ENCODE measurements around the gene DTX3L.

The DTX3L gene

DNA sequence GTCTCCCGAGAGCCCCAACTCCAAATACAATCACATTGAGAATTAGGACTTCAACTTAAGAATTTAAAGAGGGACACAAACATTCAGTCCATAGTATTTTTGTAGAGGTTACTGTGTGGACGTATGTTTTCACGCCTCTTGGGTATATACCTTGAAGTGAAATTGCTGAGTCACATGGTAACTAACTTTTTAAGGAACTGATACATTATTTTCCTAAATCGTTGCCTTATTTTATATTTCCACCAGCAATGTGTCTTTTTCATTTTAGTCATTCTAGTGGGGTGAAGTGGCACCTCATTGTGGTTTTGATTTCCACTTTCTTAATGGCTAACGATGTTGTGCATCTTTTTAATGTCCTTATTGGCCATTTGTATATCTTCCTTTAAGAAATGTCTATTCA, 25.2 kb downstream of the DTX3L start:
- no peaks in the 10 kb centered on the region for H3K4me1 ChIP-seq (ENCODE audit: control insufficient read depth, insufficient read depth, low read depth, low read length)
- H2AFZ ChIP-seq (ENCODE audit: low read depth, low read length) = no peak overlapping the region
- no peak overlapping the region for H2BK12ac ChIP-seq (ENCODE audit: low read length in 2 of 2)
- H4K8ac ChIP-seq (ENCODE audit: low read length) = no peak overlapping the region
- no peak overlapping the region for H3K18ac ChIP-seq (ENCODE audit: low read depth in 1 of 2, low read length in 2 of 2)
- no peak overlapping the region for H2BK15ac ChIP-seq (ENCODE audit: low read depth, poor library complexity, severe bottlenecking)
- H3K4me2 ChIP-seq (ENCODE audit: low read length, poor library complexity, severe bottlenecking) = no peak overlapping the region
- no peak overlapping the region for H3K23ac ChIP-seq (ENCODE audit: low read length in 2 of 2)
- no peak overlapping the region for H3K4me3 ChIP-seq (ENCODE audit: insufficient read depth in 1 of 2, low read depth in 1 of 2, low read length in 2 of 2)
- no peak overlapping the region for H2BK120ac ChIP-seq (ENCODE audit: low read depth, low read length)
- H3K36me3 ChIP-seq (ENCODE audit: control insufficient read depth in 1 of 2, insufficient read depth in 2 of 2, low read depth in 1 of 2, low read length in 2 of 2) = no peaks in the 10 kb centered on the region
- H2BK5ac ChIP-seq (ENCODE audit: low read depth, low read length, poor library complexity, severe bottlenecking) = no peak overlapping the region
- H3K14ac ChIP-seq (ENCODE audit: low read length in 2 of 2) = no peak overlapping the region
- WGBS = 92% methylated on average over 2 of the region's 5 CpGs
- no peaks in the 10 kb centered on the region for H3K27me3 ChIP-seq (ENCODE audit: control insufficient read depth in 1 of 2, insufficient read depth in 1 of 2, low read length in 2 of 2)
- peaks cover under 1% of the 10 kb centered on the region for H3K9me3 ChIP-seq (ENCODE audit: control insufficient read depth, low read length)
- H3K4ac ChIP-seq (ENCODE audit: low read depth in 1 of 2, low read length in 2 of 2) = no peak overlapping the region
- no peak overlapping the region for H4K91ac ChIP-seq (ENCODE audit: low read length)
- H3K9ac ChIP-seq (ENCODE audit: low read length) = no peak overlapping the region
- DNase-seq = no peak
- no peak overlapping the region for H3K27ac ChIP-seq (ENCODE audit: low read length, poor library complexity, severe bottlenecking)
- no peaks in the 10 kb centered on the region for H3K79me1 ChIP-seq (replicated peaks; ENCODE audit: low read length, poor library complexity, severe bottlenecking)
- H2AK5ac ChIP-seq (ENCODE audit: low read length, severe bottlenecking) = no peak overlapping the region

DNA sequence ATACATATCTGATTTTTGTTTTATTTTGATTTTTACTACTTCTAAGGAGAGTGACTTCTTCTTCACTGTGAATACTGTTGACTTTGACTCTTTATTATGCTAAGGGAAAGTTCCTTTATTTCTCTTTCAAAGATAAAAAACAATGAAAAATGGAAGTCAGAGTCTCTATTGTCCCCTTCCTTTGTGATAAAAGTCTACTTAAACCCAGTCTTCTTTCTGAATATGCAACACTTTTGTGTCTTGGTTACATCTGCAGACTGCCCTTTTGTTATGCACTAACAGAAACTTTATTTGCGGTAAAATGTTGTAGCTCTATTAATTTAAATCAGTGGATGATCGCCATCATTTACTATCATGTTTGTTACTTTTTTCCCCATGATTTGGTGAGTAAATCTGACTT, 26.5 kb downstream of the DTX3L start:
- no peak overlapping the region for H3K9ac ChIP-seq (ENCODE audit: low read length)
- H3K14ac ChIP-seq (ENCODE audit: low read length in 2 of 2) = no peak overlapping the region
- no CpG with 5 or more reads among the region's 2 CpGs for WGBS
- no peak overlapping the region for H2AFZ ChIP-seq (ENCODE audit: low read depth, low read length)
- H3K9me3 ChIP-seq (ENCODE audit: control insufficient read depth, low read length) = no peaks in the 10 kb centered on the region
- H3K18ac ChIP-seq (ENCODE audit: low read depth in 1 of 2, low read length in 2 of 2) = no peak overlapping the region
- H3K27me3 ChIP-seq (ENCODE audit: control insufficient read depth in 1 of 2, insufficient read depth in 1 of 2, low read length in 2 of 2) = peaks cover 0 to 6% of the 10 kb centered on the region in 2 experiments
- H3K36me3 ChIP-seq (ENCODE audit: control insufficient read depth in 1 of 2, insufficient read depth in 2 of 2, low read depth in 1 of 2, low read length in 2 of 2) = no peaks in the 10 kb centered on the region
- no peaks in the 10 kb centered on the region for H3K4me1 ChIP-seq (ENCODE audit: control insufficient read depth, insufficient read depth, low read depth, low read length)
- H3K23ac ChIP-seq (ENCODE audit: low read length in 2 of 2) = no peak overlapping the region
- no peak overlapping the region for H4K91ac ChIP-seq (ENCODE audit: low read length)
- no peak overlapping the region for H2AK5ac ChIP-seq (ENCODE audit: low read length, severe bottlenecking)
- no peak for DNase-seq
- H3K4ac ChIP-seq (ENCODE audit: low read depth in 1 of 2, low read length in 2 of 2) = no peak overlapping the region
- no peak overlapping the region for H2BK5ac ChIP-seq (ENCODE audit: low read depth, low read length, poor library complexity, severe bottlenecking)
- H4K8ac ChIP-seq (ENCODE audit: low read length) = no peak overlapping the region
- no peak overlapping the region for H3K4me3 ChIP-seq (ENCODE audit: insufficient read depth in 1 of 2, low read depth in 1 of 2, low read length in 2 of 2)
- H3K27ac ChIP-seq (ENCODE audit: low read length, poor library complexity, severe bottlenecking) = no peak overlapping the region
- H2BK12ac ChIP-seq (ENCODE audit: low read length in 2 of 2) = no peak overlapping the region
- no peak overlapping the region for H2BK15ac ChIP-seq (ENCODE audit: low read depth, poor library complexity, severe bottlenecking)
- H3K4me2 ChIP-seq (ENCODE audit: low read length, poor library complexity, severe bottlenecking) = no peak overlapping the region
- no peaks in the 10 kb centered on the region for H3K79me1 ChIP-seq (replicated peaks; ENCODE audit: low read length, poor library complexity, severe bottlenecking)
- no peak overlapping the region for H2BK120ac ChIP-seq (ENCODE audit: low read depth, low read length)

DNA sequence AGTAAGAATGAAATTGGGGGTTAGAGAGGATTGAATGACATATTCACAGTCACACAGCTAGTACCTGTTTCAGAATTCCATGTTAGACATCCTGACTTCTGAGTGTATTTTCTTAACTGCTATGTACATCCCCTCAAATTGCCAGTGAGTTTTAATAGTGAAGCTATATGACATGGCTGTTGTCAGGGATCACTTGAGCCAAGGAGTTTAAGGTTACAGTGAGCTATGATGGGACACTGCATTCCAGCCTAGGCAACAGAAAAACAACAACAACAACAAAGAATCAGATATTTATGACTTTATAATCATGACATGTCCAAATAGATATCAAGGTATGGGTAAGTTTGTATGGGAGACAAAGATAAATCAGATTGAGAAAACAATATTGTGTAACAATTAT, 29.9 kb downstream of the DTX3L start:
- Histone ChIP-seq H3K79me1 (replicated peaks; ENCODE audit: low read length, poor library complexity, severe bottlenecking) (no peaks in the 10 kb centered on the region), H3K36me3 (ENCODE audit: control insufficient read depth in 1 of 2, insufficient read depth in 2 of 2, low read depth in 1 of 2, low read length in 2 of 2) (no peaks in the 10 kb centered on the region), H2BK5ac (ENCODE audit: low read depth, low read length, poor library complexity, severe bottlenecking) (no peak overlapping the region), H4K91ac (ENCODE audit: low read length) (no peak overlapping the region), H3K4me2 (ENCODE audit: low read length, poor library complexity, severe bottlenecking) (no peak overlapping the region), H3K14ac (ENCODE audit: low read length in 2 of 2) (no peak overlapping the region), H3K9ac (ENCODE audit: low read length) (no peak overlapping the region), H2AK5ac (ENCODE audit: low read length, severe bottlenecking) (no peak overlapping the region), H3K27ac (ENCODE audit: low read length, poor library complexity, severe bottlenecking) (no peak overlapping the region), H2BK15ac (ENCODE audit: low read depth, poor library complexity, severe bottlenecking) (no peak overlapping the region), H3K9me3 (ENCODE audit: control insufficient read depth, low read length) (no peaks in the 10 kb centered on the region), H3K4me1 (ENCODE audit: control insufficient read depth, insufficient read depth, low read depth, low read length) (no peaks in the 10 kb centered on the region), H4K8ac (ENCODE audit: low read length) (no peak overlapping the region), H2AFZ (ENCODE audit: low read depth, low read length) (no peak overlapping the region), H3K23ac (ENCODE audit: low read length in 2 of 2) (no peak overlapping the region), H2BK12ac (ENCODE audit: low read length in 2 of 2) (no peak overlapping the region), H2BK120ac (ENCODE audit: low read depth, low read length) (no peak overlapping the region), H3K4ac (ENCODE audit: low read depth in 1 of 2, low read length in 2 of 2) (no peak overlapping the region), H3K27me3 (ENCODE audit: control insufficient read depth in 1 of 2, insufficient read depth in 1 of 2, low read length in 2 of 2) (peaks cover 0 to 6% of the 10 kb centered on the region in 2 experiments), H3K18ac (ENCODE audit: low read depth in 1 of 2, low read length in 2 of 2) (no peak overlapping the region), H3K4me3 (ENCODE audit: insufficient read depth in 1 of 2, low read depth in 1 of 2, low read length in 2 of 2) (no peak overlapping the region)
- DNase-seq = no peak

DNA sequence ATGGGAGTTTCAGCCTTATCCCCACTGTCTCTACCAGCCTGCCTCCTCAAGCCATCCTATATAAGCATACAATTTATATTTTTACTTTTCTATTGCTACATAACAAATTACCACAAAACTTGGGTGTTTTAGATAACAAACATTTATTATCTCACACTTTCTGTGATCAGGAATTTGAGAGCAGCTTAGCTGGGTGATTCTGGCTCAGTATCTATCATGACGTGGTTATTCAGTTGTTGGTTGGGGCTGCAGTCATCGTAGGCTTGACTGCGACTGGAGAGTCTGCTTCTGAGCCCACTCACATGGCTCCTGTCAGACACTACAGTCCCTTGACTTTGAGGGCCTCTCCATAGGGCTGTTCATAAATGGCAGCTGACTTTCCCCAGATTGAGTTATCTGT, 34.0 kb downstream of the DTX3L start:
- Histone ChIP-seq H3K36me3 (ENCODE audit: control insufficient read depth in 1 of 2, insufficient read depth in 2 of 2, low read depth in 1 of 2, low read length in 2 of 2) (no peaks in the 10 kb centered on the region), H2BK15ac (ENCODE audit: low read depth, poor library complexity, severe bottlenecking) (no peak overlapping the region), H2AFZ (ENCODE audit: low read depth, low read length) (no peak overlapping the region), H2AK5ac (ENCODE audit: low read length, severe bottlenecking) (no peak overlapping the region), H3K4me3 (ENCODE audit: insufficient read depth in 1 of 2, low read depth in 1 of 2, low read length in 2 of 2) (no peak overlapping the region), H3K27ac (ENCODE audit: low read length, poor library complexity, severe bottlenecking) (no peak overlapping the region), H2BK12ac (ENCODE audit: low read length in 2 of 2) (no peak overlapping the region), H3K18ac (ENCODE audit: low read depth in 1 of 2, low read length in 2 of 2) (no peak overlapping the region), H4K91ac (ENCODE audit: low read length) (no peak overlapping the region), H3K9me3 (ENCODE audit: control insufficient read depth, low read length) (no peaks in the 10 kb centered on the region), H3K79me1 (replicated peaks; ENCODE audit: low read length, poor library complexity, severe bottlenecking) (no peaks in the 10 kb centered on the region), H3K9ac (ENCODE audit: low read length) (no peak overlapping the region), H3K27me3 (ENCODE audit: control insufficient read depth in 1 of 2, insufficient read depth in 1 of 2, low read length in 2 of 2) (peaks cover 0 to 8% of the 10 kb centered on the region in 2 experiments), H4K8ac (ENCODE audit: low read length) (no peak overlapping the region), H3K23ac (ENCODE audit: low read length in 2 of 2) (no peak overlapping the region), H2BK5ac (ENCODE audit: low read depth, low read length, poor library complexity, severe bottlenecking) (no peak overlapping the region), H2BK120ac (ENCODE audit: low read depth, low read length) (no peak overlapping the region), H3K4me2 (ENCODE audit: low read length, poor library complexity, severe bottlenecking) (no peak overlapping the region), H3K4ac (ENCODE audit: low read depth in 1 of 2, low read length in 2 of 2) (no peak overlapping the region), H3K4me1 (ENCODE audit: control insufficient read depth, insufficient read depth, low read depth, low read length) (no peaks in the 10 kb centered on the region), H3K14ac (ENCODE audit: low read length in 2 of 2) (no peak overlapping the region)
- DNase-seq = no peak
- 75% methylated on average over 1 of the region's 3 CpGs for WGBS
